Measurements from ENCODE around the gene RGS3.

- TF ChIP-seq CTCF (IDR thresholded peaks at IDR 0.05) (no peak), POLR2A (IDR thresholded peaks at IDR 0.05) (no peak)
These were observed 11.0 kb downstream of the RGS3 start for GRCh38 chr9:113474360-113475028.
